Activated CD4-positive, alpha-beta T cell treated with anti-CD3 and anti-CD28 coated beads for 36 hours (primary cell): ENCODE data around the gene ZNF469. TPM values are rescaled to one million over a fixed set of nuclear protein-coding genes. Genes with fewer than 3 reads are reported as not detected.

Experiments used
- ATAC-seq: fragments of 200-7000 bp; cut with Tn5 transposase; one replicate; pipeline ENCODE4 v1.10.0; 2021; ENCODE audit warnings: mild to moderate bottlenecking, moderate library complexity
- CTCF ChIA-PET: fragments of 350-600 bp; sonication (Branson Sonifier 250); formaldehyde crosslinking; loops from one replicate; lab custom pipeline; 2021; ENCODE audit warnings: antibody characterized with exemption; lab: Charles Lee
- POLR2A ChIA-PET: fragments of 350-600 bp; sonication (Branson Sonifier 250); formaldehyde crosslinking; loops from one replicate; lab custom pipeline; 2021; ENCODE audit warnings: antibody characterized with exemption, inconsistent platforms; lab: Charles Lee
- DNase-seq: peaks from one replicate; pipeline ENCODE4 v3.0.0-alpha.2; 2020
- H3K27ac Mint-ChIP-seq: one replicate; pipeline ENCODE4 v1.8.0; 2021; ENCODE audit warnings: mixed read lengths
- H3K27me3 Mint-ChIP-seq: one replicate; pipeline ENCODE4 v1.8.0; 2021; ENCODE audit warnings: mixed read lengths
- H3K36me3 Mint-ChIP-seq: one replicate; pipeline ENCODE4 v1.8.0; 2021; ENCODE audit warnings: low read depth, mixed read lengths
- H3K4me1 Mint-ChIP-seq: one replicate; pipeline ENCODE4 v1.8.0; 2021; ENCODE audit warnings: mixed read lengths
- H3K4me3 Mint-ChIP-seq: one replicate; pipeline ENCODE4 v1.8.0; 2021; ENCODE audit warnings: mild to moderate bottlenecking, moderate library complexity, mixed read lengths
- H3K9me3 Mint-ChIP-seq: one replicate; pipeline ENCODE4 v1.8.0; 2021; ENCODE audit warnings: low read depth, mixed read lengths
- intact Hi-C, 2 experiments: fragments of 100-400 bp; cut with DNase I in 1 of 2; cut with micrococcal nuclease in 1 of 2; formaldehyde crosslinking; loops; one replicate each; pipeline versions ENCODE4 v1.14.2 to v1.15.1; 2022 to 2024; cut with DNase I, micrococcal nuclease
- total RNA-seq, 2 experiments: library from RNA; stranded (reverse); gene quantifications; one replicate each; pipeline ENCODE4 v1.2.3, GENCODE V29; 2021

The ZNF469 gene
- total RNA-seq, 2 experiments from 2014 or later: 0.39 to 0.50 TPM

GRCh38 chr16:88375996-88376834 lies 6.5 kb upstream of the ZNF469 start:
- no peak overlapping the region for H3K4me3 Mint-ChIP-seq
- CTCF ChIA-PET: no interaction called here

GRCh38 chr16:88376835-88377726 lies 5.7 kb upstream of the ZNF469 start:
- H3K36me3 Mint-ChIP-seq: no peaks in the 10 kb centered on the region
- intact Hi-C loops: no loop called here
- no peak overlapping the region for H3K27ac Mint-ChIP-seq
- POLR2A ChIA-PET: no interaction called here
- H3K27me3 Mint-ChIP-seq: peaks cover under 1% of the 10 kb centered on the region
- no peak overlapping the region for H3K4me3 Mint-ChIP-seq
- H3K4me1 Mint-ChIP-seq: no peaks in the 10 kb centered on the region
- H3K9me3 Mint-ChIP-seq: no peaks in the 10 kb centered on the region
- ATAC-seq (no peak), DNase-seq (no peak)
- CTCF ChIA-PET: no interaction called here

More at GRCh38 chr16:88375996-88376834, 6.5 kb upstream of the ZNF469 start:
- Mint-ChIP-seq H3K27ac (no peak overlapping the region), H3K36me3 (no peaks in the 10 kb centered on the region), H3K9me3 (no peaks in the 10 kb centered on the region), H3K27me3 (no peaks in the 10 kb centered on the region), H3K4me1 (no peaks in the 10 kb centered on the region)
- no peak for ATAC-seq
- POLR2A ChIA-PET: no interaction called here
- DNase-seq: no peak
- intact Hi-C loops: no loop called here

DNA sequence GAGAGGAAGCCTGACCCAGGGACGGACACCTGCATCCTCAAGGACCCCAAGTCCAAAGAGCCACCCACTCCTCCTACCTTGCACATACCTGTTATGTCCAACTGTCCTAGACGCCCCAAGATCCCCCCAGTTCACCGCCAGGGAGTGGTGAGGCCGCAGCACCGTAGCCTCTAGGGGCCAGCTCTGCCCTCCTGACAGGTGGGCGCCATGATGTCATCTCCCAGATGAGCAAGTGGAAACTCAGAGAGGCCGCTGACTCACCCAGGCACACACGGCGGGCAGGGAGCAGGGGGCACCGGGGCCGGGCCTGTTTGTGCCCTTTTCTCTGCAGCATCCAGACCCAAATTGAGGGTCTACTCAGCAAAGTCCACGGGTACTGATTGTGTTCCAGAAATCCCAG lies 4.8 kb upstream of the ZNF469 start:
- POLR2A ChIA-PET: no interaction called here
- DNase-seq: no peak
- H3K27me3 Mint-ChIP-seq: peaks cover 7% of the 10 kb centered on the region
- no peaks in the 10 kb centered on the region for H3K4me1 Mint-ChIP-seq
- no peaks in the 10 kb centered on the region for H3K36me3 Mint-ChIP-seq
- H3K4me3 Mint-ChIP-seq: no peak overlapping the region
- H3K27ac Mint-ChIP-seq: no peak overlapping the region
- no peaks in the 10 kb centered on the region for H3K9me3 Mint-ChIP-seq
- no peak for ATAC-seq
- CTCF ChIA-PET: no interaction called here
- intact Hi-C loops: no loop called here

DNA sequence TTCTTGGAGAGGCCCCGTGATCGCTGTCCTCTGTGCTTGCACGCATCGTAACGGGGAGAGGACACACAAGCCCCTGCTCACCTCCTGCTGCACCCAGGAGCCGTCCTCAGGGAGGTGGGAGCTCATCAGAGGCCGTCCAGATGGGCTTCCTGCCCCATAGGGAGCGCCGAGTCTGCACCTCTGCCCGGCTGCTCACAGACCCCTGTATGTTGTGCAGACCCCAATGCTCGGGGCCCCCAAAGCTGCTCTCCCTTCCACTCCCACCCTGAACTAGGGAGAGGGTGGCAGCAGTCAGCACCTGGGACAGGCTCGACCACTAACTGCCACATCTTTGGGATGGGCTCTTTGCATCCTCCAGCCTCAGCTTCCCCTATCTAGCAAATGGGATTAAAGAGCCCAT lies 4.4 kb upstream of the ZNF469 start:
- POLR2A ChIA-PET: no interaction called here
- ATAC-seq (no peak), DNase-seq (no peak)
- H3K4me3 Mint-ChIP-seq: no peak overlapping the region
- H3K4me1 Mint-ChIP-seq: no peaks in the 10 kb centered on the region
- intact Hi-C loops: no loop called here
- H3K27me3 Mint-ChIP-seq: peaks cover 7% of the 10 kb centered on the region
- no peaks in the 10 kb centered on the region for H3K36me3 Mint-ChIP-seq
- H3K27ac Mint-ChIP-seq: no peak overlapping the region
- H3K9me3 Mint-ChIP-seq: no peaks in the 10 kb centered on the region
- CTCF ChIA-PET: no interaction called here

- ATAC-seq (no peak), DNase-seq (no peak)
- Mint-ChIP-seq H3K36me3 (no peaks in the 10 kb centered on the region), H3K9me3 (no peaks in the 10 kb centered on the region), H3K4me1 (no peaks in the 10 kb centered on the region), H3K27me3 (peaks cover 8% of the 10 kb centered on the region), H3K27ac (no peak overlapping the region), H3K4me3 (no peak overlapping the region)
- intact Hi-C loops: no loop called here
- ChIA-PET POLR2A (no interaction called here), CTCF (no interaction called here)
Observed at GRCh38 chr16:88378836-88379693, 3.7 kb upstream of the ZNF469 start.

GRCh38 chr16:88379694-88380040 lies 3.1 kb upstream of the ZNF469 start:
- Mint-ChIP-seq H3K27me3 (peaks cover 14% of the 10 kb centered on the region), H3K4me3 (no peak overlapping the region), H3K9me3 (no peaks in the 10 kb centered on the region), H3K4me1 (no peaks in the 10 kb centered on the region), H3K27ac (no peak overlapping the region), H3K36me3 (no peaks in the 10 kb centered on the region)
- ATAC-seq (no peak), DNase-seq (no peak)
- POLR2A ChIA-PET: no interaction called here
- intact Hi-C loops: no loop called here
- CTCF ChIA-PET: no interaction called here

DNA sequence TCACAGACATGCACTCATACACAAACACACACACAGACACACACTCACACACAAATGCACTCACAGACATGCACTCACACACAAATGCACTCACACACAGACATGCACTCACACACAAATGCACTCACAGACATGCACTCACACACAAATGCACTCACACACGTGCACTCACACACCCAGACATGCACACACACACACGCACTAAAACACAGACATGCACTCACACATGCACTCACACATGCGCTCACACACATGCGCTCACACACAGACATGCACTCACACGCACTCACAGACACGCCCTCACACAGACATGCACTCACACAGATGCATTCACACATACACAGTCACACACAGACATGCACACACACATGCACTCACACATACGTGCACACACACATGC lies 2.7 kb upstream of the ZNF469 start:
- Mint-ChIP-seq H3K4me3 (no peak overlapping the region), H3K9me3 (no peaks in the 10 kb centered on the region), H3K4me1 (no peaks in the 10 kb centered on the region), H3K27ac (no peak overlapping the region), H3K27me3 (peaks cover 19% of the 10 kb centered on the region), H3K36me3 (no peaks in the 10 kb centered on the region)
- ChIA-PET POLR2A (no interaction called here), CTCF (no interaction called here)
- ATAC-seq (no peak), DNase-seq (no peak)
- intact Hi-C loops: no loop called here

DNA sequence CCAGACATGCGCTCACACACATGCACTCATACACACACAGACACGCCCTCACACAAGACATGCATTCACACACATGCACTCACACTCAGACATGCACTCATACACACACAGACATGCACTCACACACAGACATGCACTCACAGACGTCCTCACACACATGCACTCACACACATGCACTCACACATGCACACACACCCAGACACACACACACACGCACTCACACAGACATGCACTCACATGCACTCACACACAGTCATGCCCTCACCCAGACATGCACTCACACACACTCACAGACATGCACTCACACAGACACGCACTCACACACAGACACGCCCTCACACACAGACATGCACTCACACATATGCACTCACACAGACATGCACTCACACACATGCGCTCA lies 2.1 kb upstream of the ZNF469 start:
- no peaks in the 10 kb centered on the region for H3K4me1 Mint-ChIP-seq
- H3K27ac Mint-ChIP-seq: no peak overlapping the region
- ATAC-seq (no peak), DNase-seq (no peak)
- ChIA-PET CTCF (no interaction called here), POLR2A (no interaction called here)
- no peaks in the 10 kb centered on the region for H3K9me3 Mint-ChIP-seq
- intact Hi-C loops: no loop called here
- no peaks in the 10 kb centered on the region for H3K36me3 Mint-ChIP-seq
- H3K4me3 Mint-ChIP-seq: no peak overlapping the region
- H3K27me3 Mint-ChIP-seq: peaks cover 22% of the 10 kb centered on the region

- Mint-ChIP-seq H3K4me3 (no peak overlapping the region), H3K4me1 (no peaks in the 10 kb centered on the region), H3K27ac (no peak overlapping the region), H3K27me3 (peaks cover 29% of the 10 kb centered on the region), H3K9me3 (no peaks in the 10 kb centered on the region), H3K36me3 (no peaks in the 10 kb centered on the region)
- intact Hi-C loops: no loop called here
- ATAC-seq (no peak), DNase-seq (no peak)
- CTCF ChIA-PET: no interaction called here
- POLR2A ChIA-PET: no interaction called here
Observed at GRCh38 chr16:88381820-88382451, 823 bp upstream of the ZNF469 start.

GRCh38 chr16:88383401-88384221 lies 852 bp downstream of the ZNF469 start:
- DNase-seq (peak; percentile 24), ATAC-seq (no peak)
- Mint-ChIP-seq H3K36me3 (no peaks in the 10 kb centered on the region), H3K4me1 (no peaks in the 10 kb centered on the region), H3K27ac (no peak overlapping the region), H3K4me3 (no peak overlapping the region), H3K27me3 (peaks cover 29% of the 10 kb centered on the region), H3K9me3 (no peaks in the 10 kb centered on the region)
- ChIA-PET POLR2A (no interaction called here), CTCF (no interaction called here)
- intact Hi-C loops: no loop called here
